Effector CD8-positive, alpha-beta T cell (primary cell): ENCODE data around the gene DNAJB7.
"Not testable (repeated sequence)": the region's sequence is repeated elsewhere in the genome, so short reads cannot be mapped to it uniquely, and the experiment has no call there.

Experiments used
- DNase-seq: peaks from one replicate; lab custom pipeline; 2025; lab: John Stamatoyannopoulos, UW

Gene DNAJB7

DNA sequence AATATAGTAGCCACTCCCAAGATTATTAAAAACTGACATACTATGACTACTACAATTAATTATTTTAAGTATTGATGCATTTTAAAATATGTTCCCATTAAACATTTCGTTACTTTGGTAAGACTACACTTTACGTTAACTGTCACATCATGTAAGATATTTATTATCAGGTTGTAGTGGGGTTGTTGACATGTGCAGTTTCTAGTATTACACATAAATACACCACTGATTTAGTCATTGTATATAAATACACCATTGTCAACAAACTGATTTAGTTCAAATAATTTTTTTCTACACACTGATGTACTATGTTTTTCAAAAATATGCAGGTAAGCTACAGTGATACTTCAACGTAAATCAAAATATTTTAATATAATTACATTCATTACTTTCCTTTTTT is 17.0 kb downstream of the DNAJB7 start:
- no peak for DNase-seq

DNA sequence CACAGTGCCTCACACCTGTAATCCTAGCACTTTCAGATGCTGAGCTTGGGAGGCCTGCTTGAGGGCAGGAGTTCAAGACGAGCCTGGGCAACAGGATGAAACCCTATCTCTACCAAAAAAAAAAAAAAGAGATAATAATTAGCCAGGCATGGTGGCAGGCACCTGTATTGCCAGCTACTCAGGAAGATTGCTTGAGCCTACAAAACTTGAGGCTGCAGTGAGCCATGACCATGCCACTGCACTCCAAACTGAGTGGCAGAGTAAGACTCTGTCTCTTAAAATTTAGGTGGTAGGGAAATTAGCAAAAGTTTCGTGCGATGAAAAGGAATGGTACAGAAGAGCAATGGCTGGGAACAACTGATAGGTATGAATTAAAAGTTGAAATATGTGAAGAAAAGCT is 23.4 kb downstream of the DNAJB7 start:
- no peak for DNase-seq

DNA sequence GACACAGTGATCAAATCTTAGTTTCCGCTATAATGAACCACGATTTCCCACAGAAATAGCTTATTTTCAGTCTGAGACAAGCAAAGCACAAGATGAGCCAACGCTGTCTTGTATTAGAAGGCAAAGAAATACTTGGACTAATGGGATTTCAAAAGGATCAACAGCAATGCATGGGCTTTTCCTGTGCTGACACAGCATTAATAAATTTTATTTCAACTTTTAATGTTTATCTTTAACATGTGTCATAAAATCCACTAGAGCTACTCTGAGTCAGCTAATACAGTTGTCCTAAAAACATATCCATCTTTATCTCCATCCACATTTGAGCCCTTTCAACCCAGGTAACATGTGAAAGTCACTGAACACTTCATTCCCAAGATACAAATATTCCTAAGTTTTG is 27.3 kb downstream of the DNAJB7 start:
- no peak for DNase-seq

GRCh38 chr22:40829131-40829530 is 32.8 kb downstream of the DNAJB7 start:
- DNase-seq = no peak

DNA sequence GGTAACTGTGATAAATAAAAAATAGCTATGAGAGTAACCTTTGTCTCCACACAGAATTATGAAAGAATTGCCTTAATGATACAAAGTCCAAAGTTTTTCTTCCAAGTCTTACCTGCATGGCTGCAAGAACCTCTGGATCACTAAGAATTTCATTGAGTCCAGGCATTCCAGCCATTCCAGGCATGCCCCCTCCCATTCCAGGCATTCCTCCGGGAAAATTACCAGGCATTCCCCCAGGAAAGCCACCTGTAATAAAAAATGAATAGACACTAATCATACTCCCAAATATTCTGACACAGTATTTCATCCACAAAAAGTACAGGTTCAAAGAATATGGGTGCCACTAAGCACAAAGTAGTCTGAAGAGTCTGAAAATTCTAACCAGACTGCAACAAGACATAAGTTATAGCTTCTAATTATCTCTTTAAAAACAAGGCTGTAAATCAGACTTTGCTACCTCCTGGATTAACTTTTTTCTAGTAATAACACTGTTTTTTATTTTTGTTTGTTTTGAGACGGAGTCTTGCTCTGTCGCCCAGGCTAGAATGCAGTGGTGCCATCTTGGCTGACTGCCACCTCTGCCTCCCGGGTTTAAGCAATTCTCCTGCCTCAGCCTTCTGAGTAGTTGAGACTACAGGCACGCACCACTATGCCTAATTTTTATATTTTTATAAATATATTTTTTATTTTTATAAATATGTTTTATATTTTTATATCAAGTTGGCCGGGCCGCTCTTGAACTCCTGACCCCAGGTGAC is 34.8 kb downstream of the DNAJB7 start:
- DNase-seq = no peak

DNA sequence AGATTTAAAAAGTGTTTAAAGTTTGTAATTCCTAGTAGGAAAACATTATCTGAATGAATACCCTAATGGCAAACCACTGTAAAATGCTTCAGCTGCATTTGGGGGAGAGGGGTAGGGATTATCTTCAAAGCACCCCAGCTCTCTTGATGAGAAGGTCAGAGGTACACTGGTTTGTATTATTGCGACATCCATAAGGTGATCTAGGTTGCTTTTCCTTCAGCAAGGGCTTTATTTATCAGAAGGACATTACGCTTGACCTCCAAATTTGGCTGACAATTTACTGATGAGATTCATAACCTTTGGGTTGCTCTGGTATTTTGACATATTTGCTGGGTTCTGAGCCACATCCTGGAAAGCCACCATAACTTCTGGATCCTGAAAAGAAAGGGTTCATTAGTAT is 35.6 kb downstream of the DNAJB7 start:
- DNase-seq = not testable (repeated sequence)

- no peak for DNase-seq
These were observed 38.5 kb downstream of the DNAJB7 start for GRCh38 chr22:40823426-40823825.

DNA sequence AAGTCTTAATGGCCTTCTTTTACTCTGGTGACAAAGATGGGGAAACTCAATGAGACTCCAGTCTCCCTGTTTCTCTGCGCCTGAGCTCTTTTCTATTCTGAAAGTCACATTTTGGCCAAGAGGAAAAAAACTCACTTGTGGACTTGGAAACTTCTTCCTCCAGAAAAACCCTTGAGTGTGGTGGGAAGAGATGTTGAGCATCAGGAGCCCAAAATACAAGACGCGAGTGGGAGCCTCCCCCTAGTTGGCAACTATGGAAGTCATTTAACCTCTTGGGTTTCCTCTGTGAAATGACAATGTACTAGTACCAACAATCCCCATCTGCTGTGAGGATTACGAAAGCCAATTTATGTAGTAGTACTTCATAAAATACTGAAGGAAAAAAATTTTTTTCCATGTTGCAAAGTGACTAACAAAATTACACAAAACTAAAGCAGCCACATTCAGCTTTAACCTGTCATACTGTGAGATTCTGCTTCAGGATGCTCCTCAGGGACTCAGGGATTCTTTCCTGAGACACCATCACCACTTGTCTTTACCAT is 42.2 kb downstream of the DNAJB7 start:
- DNase-seq = no peak

DNA sequence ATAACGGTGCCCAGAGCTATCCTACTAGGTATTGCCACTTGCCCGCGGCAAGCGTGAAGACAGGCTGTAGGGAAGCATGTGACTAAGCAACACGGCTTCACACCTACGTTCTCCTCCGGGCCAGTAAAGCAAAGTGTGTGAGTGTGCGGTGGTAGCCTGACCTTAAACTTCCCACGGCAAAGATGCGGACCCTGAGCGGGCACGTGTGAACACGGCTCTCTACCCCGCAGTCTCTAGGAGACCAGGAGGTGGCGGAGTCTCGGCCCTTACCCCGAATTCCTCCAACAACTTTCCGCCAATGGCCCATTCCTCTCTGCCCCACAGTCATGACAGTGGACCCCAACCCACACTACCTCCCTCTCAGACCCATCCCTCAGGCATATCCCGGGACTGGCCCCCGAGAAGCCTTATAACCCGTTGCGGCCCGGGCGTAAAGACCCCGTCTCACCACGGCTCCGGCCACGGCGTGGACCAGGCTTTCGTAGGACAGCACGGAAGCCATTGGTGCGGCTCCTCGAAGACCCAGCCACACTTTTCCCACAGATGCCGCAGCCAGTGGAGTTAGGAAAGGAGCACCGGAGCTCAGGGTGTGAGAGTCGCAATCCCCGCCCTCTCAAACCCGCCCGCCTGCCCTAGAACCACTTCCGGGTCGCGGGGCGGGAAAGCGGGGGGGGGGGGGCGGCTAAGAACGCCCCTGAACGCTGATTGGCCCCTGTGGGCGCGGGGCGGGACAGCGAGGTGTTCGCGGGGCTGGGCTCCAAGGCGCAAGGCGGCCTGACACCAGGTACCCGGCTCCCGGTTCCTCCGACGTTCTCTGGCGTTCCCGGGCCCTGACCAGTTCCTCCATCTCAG is 42.9 kb downstream of the DNAJB7 start, which contains the start of gene SLC25A17:
Gene SLC25A17 (minus strand): TSS at position 600 of the 852 bp plus-strand sequence. CDS start 98 bp downstream, at position 502.
- DNase-seq = peak; percentile 88

DNA sequence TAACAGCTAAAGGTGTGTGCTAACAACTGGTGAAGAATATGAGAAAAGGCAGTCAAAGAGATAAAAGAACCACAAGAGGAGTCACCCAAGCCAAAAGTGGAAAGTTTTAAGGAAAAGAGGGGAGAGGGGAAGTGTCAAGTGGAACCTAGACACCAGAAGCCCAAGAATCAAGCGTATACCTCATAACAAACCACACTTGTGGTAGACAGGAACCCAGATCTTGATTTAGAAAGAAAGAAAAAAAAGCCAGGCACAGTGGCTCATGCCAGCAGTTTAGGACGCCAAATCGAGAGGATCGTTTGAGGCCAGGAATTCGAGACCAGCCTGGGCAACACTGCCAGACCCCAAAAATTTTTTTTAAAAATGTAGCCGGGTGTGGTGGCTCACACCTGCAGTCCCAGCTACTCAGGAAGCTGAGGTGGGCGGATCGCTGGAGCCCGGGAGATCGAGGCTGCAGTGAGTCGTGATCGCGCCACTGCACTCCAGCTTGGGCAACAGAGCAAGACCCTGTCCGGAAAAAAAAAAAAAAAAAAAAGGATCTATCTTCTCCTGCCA is 43.6 kb downstream of the DNAJB7 start:
- no peak for DNase-seq

GRCh38 chr22:40817737-40818136 is 44.2 kb downstream of the DNAJB7 start:
- no peak for DNase-seq

- DNase-seq = no peak
These were observed 48.0 kb downstream of the DNAJB7 start for GRCh38 chr22:40813912-40814315.
